Measurements from ENCODE around the gene TNFAIP2. TPM values are rescaled to one million over a fixed set of nuclear protein-coding genes. Genes with fewer than 3 reads are reported as not detected.
A peak's percentile ranks its signal among the peaks of the same experiment; 100 is the strongest.

TNFAIP2 gene
- total and polyA plus RNA-seq, 9 of the 15 experiments (the other 6 are each of a cell fraction or from before 2014, with no cell fraction given): 22.6 to 68.6 (median 44.6) TPM

DNA sequence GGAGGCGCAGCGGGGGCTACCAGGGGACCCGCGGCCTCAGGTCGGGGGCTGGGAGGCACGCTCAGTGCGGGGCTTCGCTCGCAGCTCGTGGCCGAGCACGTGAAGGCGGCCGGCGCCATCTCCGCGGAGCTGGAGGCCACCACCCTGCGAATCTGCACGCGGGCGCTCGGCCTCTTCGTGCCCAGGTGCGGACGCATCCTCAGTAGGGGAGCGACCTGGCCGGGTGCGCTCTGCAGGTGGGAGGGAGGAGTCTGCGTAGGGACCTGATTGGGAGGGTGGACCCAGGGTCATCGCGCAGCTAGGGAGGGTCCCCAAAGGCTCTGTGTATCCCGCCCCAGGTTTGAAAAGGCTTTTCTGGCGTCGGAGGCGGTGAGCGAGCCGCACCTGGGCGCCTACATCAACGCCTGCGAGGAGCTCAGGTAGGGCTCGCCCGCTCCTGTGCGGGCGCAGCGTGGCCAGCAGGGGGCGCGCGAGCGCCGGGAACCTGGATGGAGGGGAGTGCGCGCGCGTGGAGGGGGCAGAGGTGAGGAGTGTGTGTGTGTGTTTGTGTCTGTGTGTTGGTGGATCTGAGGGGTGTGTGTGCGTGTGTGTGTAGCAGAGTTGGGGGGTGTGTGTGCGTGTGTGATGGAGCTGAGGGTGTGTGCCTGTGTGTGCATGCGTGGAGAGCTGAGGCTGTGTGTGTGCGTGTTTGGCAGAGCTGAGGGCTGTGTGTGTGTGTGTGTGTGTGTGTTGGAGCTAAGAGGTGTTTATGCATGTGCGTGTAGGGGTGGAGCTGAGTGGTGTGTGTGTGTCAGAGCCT, 18.4 kb upstream of the TNFAIP2 start (continued):
- TF ChIP-seq, protein P1, sequence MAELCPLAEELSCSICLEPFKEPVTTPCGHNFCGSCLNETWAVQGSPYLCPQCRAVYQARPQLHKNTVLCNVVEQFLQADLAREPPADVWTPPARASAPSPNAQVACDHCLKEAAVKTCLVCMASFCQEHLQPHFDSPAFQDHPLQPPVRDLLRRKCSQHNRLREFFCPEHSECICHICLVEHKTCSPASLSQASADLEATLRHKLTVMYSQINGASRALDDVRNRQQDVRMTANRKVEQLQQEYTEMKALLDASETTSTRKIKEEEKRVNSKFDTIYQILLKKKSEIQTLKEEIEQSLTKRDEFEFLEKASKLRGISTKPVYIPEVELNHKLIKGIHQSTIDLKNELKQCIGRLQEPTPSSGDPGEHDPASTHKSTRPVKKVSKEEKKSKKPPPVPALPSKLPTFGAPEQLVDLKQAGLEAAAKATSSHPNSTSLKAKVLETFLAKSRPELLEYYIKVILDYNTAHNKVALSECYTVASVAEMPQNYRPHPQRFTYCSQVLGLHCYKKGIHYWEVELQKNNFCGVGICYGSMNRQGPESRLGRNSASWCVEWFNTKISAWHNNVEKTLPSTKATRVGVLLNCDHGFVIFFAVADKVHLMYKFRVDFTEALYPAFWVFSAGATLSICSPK (IDR thresholded peaks at IDR 0.05; ENCODE audit: borderline replicate concordance): 0 out of 2 replicates have a peak, but pooled peaks have one; percentile 62
- 0 out of 2 replicates have a peak, but pooled peaks have one; percentile 19 for TF ChIP-seq DNMT1 (IDR thresholded peaks at IDR 0.05)
- TF ChIP-seq CTCF (IDR thresholded peaks at IDR 0.05 in 2 of 3, conservative IDR thresholded peaks at IDR 0.05 in 1 of 3; ENCODE audit: insufficient read depth in 2 of 3, low read depth in 1 of 3, low read length in 3 of 3): peak; percentile 80 to 88 (median 85)
- TF ChIP-seq ESRRA (IDR thresholded peaks at IDR 0.05; ENCODE audit: borderline replicate concordance, low read depth): peak; percentile 28; the same call in 1 of the 2 replicates
- TF ChIP-seq, protein P2, sequence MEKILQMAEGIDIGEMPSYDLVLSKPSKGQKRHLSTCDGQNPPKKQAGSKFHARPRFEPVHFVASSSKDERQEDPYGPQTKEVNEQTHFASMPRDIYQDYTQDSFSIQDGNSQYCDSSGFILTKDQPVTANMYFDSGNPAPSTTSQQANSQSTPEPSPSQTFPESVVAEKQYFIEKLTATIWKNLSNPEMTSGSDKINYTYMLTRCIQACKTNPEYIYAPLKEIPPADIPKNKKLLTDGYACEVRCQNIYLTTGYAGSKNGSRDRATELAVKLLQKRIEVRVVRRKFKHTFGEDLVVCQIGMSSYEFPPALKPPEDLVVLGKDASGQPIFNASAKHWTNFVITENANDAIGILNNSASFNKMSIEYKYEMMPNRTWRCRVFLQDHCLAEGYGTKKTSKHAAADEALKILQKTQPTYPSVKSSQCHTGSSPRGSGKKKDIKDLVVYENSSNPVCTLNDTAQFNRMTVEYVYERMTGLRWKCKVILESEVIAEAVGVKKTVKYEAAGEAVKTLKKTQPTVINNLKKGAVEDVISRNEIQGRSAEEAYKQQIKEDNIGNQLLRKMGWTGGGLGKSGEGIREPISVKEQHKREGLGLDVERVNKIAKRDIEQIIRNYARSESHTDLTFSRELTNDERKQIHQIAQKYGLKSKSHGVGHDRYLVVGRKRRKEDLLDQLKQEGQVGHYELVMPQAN (IDR thresholded peaks at IDR 0.05; ENCODE audit: borderline replicate concordance): peak; percentile 67; the same call in 1 of the 2 replicates
- TF ChIP-seq EP400 (IDR thresholded peaks at IDR 0.05): peak; percentile 9; the same call in 1 of the 2 replicates
- no peak for TF ChIP-seq TEAD4 (IDR thresholded peaks at IDR 0.05; ENCODE audit: low read length)
- TF ChIP-seq TEAD4 (CRISPR knock-in tag; IDR thresholded peaks at IDR 0.05; ENCODE audit: borderline replicate concordance): no peak
- 0 out of 2 replicates have a peak, but pooled peaks have one; percentile 35 for TF ChIP-seq POLR2A (conservative IDR thresholded peaks at IDR 0.05)
- TF ChIP-seq NCOA4 (IDR thresholded peaks at IDR 0.05; ENCODE audit: partially characterized antibody): no peak
- TF ChIP-seq, protein P3, sequence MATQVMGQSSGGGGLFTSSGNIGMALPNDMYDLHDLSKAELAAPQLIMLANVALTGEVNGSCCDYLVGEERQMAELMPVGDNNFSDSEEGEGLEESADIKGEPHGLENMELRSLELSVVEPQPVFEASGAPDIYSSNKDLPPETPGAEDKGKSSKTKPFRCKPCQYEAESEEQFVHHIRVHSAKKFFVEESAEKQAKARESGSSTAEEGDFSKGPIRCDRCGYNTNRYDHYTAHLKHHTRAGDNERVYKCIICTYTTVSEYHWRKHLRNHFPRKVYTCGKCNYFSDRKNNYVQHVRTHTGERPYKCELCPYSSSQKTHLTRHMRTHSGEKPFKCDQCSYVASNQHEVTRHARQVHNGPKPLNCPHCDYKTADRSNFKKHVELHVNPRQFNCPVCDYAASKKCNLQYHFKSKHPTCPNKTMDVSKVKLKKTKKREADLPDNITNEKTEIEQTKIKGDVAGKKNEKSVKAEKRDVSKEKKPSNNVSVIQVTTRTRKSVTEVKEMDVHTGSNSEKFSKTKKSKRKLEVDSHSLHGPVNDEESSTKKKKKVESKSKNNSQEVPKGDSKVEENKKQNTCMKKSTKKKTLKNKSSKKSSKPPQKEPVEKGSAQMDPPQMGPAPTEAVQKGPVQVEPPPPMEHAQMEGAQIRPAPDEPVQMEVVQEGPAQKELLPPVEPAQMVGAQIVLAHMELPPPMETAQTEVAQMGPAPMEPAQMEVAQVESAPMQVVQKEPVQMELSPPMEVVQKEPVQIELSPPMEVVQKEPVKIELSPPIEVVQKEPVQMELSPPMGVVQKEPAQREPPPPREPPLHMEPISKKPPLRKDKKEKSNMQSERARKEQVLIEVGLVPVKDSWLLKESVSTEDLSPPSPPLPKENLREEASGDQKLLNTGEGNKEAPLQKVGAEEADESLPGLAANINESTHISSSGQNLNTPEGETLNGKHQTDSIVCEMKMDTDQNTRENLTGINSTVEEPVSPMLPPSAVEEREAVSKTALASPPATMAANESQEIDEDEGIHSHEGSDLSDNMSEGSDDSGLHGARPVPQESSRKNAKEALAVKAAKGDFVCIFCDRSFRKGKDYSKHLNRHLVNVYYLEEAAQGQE (IDR thresholded peaks at IDR 0.05; ENCODE audit: borderline replicate concordance): peak; percentile 90
- TF ChIP-seq, protein P3 (CRISPR knock-in tag; IDR thresholded peaks at IDR 0.05; ENCODE audit: low read depth): no peak

All from K562 (cell line).